ENCODE results near the gene MMP14.
"Not testable (repeated sequence)": the region's sequence is repeated elsewhere in the genome, so short reads cannot be mapped to it uniquely, and the experiment has no call there.

The MMP14 gene

DNA sequence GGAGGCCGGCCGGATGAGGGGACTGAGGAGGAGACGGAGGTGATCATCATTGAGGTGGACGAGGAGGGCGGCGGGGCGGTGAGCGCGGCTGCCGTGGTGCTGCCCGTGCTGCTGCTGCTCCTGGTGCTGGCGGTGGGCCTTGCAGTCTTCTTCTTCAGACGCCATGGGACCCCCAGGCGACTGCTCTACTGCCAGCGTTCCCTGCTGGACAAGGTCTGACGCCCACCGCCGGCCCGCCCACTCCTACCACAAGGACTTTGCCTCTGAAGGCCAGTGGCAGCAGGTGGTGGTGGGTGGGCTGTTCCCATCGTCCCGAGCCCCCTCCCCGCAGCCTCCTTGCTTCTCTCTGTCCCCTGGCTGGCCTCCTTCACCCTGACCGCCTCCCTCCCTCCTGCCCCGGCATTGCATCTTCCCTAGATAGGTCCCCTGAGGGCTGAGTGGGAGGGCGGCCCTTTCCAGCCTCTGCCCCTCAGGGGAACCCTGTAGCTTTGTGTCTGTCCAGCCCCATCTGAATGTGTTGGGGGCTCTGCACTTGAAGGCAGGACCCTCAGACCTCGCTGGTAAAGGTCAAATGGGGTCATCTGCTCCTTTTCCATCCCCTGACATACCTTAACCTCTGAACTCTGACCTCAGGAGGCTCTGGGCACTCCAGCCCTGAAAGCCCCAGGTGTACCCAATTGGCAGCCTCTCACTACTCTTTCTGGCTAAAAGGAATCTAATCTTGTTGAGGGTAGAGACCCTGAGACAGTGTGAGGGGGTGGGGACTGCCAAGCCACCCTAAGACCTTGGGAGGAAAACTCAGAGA lies 9.6 kb downstream of the MMP14 start:
- TF ChIP-seq, protein P1, sequence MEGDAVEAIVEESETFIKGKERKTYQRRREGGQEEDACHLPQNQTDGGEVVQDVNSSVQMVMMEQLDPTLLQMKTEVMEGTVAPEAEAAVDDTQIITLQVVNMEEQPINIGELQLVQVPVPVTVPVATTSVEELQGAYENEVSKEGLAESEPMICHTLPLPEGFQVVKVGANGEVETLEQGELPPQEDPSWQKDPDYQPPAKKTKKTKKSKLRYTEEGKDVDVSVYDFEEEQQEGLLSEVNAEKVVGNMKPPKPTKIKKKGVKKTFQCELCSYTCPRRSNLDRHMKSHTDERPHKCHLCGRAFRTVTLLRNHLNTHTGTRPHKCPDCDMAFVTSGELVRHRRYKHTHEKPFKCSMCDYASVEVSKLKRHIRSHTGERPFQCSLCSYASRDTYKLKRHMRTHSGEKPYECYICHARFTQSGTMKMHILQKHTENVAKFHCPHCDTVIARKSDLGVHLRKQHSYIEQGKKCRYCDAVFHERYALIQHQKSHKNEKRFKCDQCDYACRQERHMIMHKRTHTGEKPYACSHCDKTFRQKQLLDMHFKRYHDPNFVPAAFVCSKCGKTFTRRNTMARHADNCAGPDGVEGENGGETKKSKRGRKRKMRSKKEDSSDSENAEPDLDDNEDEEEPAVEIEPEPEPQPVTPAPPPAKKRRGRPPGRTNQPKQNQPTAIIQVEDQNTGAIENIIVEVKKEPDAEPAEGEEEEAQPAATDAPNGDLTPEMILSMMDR (conservative IDR thresholded peaks at IDR 0.05) = no peak
- H3K27ac ChIP-seq = no peak overlapping the region

DNA sequence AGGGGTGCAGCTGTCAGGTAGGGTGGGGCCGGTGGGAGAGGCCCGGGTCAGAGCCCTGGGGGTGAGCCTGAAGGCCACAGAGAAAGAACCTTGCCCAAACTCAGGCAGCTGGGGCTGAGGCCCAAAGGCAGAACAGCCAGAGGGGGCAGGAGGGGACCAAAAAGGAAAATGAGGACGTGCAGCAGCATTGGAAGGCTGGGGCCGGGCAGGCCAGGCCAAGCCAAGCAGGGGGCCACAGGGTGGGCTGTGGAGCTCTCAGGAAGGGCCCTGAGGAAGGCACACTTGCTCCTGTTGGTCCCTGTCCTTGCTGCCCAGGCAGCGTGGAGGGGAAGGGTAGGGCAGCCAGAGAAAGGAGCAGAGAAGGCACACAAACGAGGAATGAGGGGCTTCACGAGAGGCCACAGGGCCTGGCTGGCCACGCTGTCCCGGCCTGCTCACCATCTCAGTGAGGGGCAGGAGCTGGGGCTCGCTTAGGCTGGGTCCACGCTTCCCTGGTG lies 10.5 kb downstream of the MMP14 start:
- H3K27ac ChIP-seq = no peak overlapping the region

DNA sequence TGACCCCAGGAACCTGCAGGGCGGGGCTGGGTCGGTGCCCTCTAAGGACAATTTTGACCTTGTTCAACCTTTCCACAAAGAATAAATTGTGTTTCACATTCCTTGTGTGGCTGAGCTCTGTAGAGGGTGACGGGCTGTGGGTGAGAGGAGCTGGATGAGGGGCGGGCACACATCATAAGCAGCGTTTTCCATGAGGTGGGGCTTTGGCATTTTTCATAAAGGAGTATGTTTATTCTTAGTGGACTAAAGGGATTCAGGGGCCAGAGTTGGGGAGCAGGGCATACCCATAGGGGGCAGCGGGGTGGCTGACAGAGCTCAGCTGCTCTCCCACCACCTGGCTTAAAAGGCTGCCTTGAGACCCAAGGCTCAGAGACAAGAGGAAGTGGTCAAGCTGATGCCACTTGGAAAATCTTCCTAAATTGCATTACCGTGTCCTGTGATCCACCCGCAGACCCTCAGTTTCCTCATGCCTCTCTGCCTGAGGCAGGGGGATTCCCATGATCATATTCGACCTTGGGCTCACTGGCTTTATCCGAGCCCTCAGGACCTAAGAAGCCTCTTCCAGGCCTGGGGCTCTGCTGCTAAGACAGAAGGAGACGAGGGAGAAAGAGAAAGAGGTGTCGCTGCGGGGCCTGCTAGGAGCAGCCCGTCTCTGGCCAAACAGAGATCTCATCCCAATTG lies 11.4 kb downstream of the MMP14 start:
- no peak overlapping the region for H3K27ac ChIP-seq
- TF ChIP-seq, protein P1 (conservative IDR thresholded peaks at IDR 0.05) = no peak
- TF ChIP-seq ZFX (IDR thresholded peaks at IDR 0.05) = no peak

More for the DNA sequence above, 10.5 kb downstream of the MMP14 start:
- TF ChIP-seq, protein P1 (conservative IDR thresholded peaks at IDR 0.05) = no peak
- TF ChIP-seq ZFX (IDR thresholded peaks at IDR 0.05) = no peak

DNA sequence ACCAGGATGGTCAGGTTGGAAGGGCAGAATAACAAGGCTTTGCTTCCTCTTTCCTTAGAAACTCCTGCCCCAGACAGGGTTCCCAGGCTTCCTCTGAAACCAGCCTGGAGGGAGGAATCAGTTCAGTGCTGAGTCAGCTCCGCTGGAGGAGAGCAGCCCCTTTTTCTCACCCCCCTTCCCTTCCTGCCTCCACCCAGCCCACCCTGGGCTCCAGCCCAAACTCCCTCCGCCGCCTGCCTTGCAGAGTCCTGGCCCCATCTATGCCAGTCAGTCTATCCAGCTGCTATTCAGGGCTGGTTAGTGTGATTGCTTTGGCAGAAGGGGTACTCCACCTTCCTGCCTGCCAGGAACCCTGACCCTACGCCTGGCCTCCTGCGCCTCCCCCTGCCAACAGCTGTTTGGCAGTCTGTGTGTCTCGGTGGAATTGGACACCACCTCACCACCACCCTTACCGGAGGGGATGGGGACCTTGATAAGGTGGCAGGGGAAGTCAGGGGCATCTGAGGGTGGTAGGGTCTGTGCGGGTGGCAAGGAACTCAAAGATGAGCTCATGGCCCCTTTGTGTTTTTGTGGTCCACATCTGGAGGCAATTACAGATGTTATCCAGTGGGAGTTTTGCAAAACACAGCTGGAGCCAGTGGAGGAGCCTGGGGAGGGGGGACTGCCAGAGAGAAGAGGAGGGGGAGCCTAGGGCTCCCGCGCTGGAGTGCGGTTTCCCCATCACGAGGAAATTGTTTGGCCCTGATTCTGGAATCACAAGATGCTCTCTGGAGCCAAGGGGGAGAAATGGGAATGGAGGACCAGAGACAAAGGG lies 12.2 kb downstream of the MMP14 start:
- H3K27ac ChIP-seq = no peak overlapping the region
- no peak for TF ChIP-seq ZFX (IDR thresholded peaks at IDR 0.05)
- TF ChIP-seq, protein P1 (conservative IDR thresholded peaks at IDR 0.05) = no peak

DNA sequence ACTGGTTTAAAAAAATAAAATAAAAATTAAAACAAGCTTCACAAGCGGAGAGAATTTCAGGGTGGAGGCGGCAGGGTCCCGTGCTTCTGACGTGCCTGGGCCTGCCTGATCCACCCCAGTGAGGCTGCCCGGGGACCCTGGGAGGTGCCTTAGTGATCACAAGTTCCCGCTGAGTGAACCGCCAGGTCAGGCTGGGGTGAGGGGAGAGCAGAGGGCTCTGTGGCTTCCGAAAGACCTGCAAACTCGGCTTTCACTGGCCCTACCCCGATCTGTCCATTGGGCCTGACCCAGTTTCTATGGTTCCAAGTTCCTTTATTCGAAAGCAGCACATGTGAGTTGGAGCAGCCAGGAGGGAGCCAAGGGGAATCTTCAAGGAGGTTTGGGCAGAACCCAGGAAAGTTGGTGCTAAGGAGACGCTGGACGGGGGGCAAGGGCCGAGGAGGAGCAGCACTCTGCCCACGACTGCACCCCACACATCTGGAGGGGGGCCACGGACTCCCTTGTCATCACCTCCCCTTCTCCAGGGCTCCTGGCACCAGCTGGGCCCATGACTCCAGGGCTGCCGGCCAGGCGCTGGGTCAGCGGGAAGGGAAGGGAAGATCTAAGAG lies 12.9 kb downstream of the MMP14 start:
- H3K27ac ChIP-seq = no peak overlapping the region
- TF ChIP-seq, protein P1 (conservative IDR thresholded peaks at IDR 0.05) = no peak
- no peak for TF ChIP-seq ZFX (IDR thresholded peaks at IDR 0.05)

DNA sequence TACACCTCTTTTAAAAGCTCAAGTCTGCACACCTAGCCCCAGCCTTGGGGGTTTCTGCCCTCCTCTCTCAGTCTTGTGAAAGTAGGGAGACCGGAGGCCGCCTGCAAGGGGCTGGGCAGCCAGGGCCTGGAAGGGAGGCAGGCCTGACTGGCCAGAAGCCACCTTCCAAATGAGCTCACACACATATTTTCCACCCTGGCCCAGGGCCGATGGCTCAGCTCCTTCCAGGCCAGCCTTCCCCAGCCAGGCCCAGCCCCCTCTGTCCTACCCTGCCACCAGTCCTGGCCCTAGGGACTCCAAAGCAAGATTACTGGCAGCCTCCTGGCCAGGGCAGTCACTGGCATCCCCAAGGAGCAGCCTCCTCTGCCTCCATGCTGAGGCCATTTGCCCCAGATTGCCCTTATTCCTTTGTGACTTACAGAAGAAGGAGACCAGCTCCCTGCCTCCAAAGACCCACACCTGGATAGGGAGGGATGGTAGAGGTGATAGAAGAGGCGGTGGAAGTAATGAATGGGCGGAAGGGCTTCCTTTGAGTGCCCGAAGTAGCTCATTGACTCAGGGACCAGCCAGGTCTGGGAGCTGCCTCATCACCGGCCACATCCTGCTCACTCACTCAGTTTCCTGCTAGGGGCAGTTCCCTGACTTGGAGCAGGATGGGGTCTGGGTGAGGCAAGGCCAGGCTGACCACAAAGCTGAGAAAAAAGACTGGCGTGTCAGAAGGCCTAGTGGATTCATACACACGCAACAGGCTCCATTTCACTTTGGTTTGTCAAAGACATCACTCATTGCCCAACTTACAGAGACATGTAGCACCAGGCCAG lies 14.8 kb downstream of the MMP14 start:
- H3K27ac ChIP-seq = no peak overlapping the region

DNA sequence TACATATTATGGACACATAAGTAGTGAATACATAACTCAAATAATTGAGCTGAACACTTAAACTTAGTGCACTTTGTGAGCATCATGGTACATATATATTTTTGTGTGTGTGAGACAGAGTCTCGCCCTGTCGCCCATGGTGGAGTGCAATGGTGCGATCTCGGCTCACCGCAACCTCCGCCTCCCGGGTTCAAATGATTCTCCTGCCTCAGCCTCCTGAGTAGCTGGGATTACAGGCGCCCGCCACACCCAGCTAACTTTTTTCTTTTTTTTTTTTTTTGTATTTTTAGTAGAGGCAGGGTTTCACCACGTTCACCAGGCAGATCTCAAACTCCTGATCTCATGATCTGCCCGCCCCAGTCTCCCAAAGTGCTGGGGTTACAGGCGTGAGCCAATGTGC lies 15.8 kb downstream of the MMP14 start:
- H3K27ac ChIP-seq = not testable (repeated sequence)

More for the DNA sequence above, 14.8 kb downstream of the MMP14 start:
- TF ChIP-seq, protein P1 (conservative IDR thresholded peaks at IDR 0.05) = no peak
- no peak for TF ChIP-seq ZFX (IDR thresholded peaks at IDR 0.05)

Measured in C4-2B (cell line).